WTC11 (cell line): ENCODE measurements around the gene FCHSD2. TPM values are rescaled to one million over a fixed set of nuclear protein-coding genes. Genes with fewer than 3 reads are reported as not detected.

ENCODE experiments used
- ATAC-seq: fragments of 200-7000 bp; cut with Tn5 transposase; 2 replicates; pipeline ENCODE4 v1.10.0; 2021; ENCODE audit warnings: mild to moderate bottlenecking, moderate library complexity
- CTCF ChIA-PET: fragments of 300-600 bp; sonication (Branson Sonifier 250); formaldehyde crosslinking; loops from one replicate; lab custom pipeline; 2021; ENCODE audit warnings: antibody characterized with exemption; lab: Charles Lee
- POLR2A ChIA-PET: fragments of 350-600 bp; sonication (Branson Sonifier 250); formaldehyde crosslinking; loops from one replicate; lab custom pipeline; 2021; ENCODE audit warnings: antibody characterized with exemption; lab: Charles Lee
- DNase-seq: peaks from one replicate; pipeline ENCODE4 v3.0.0; 2021; ENCODE audit warnings: low spot score
- H3K27ac Mint-ChIP-seq: 2 replicates; pipeline ENCODE4 v1.8.0; 2021; ENCODE audit warnings: mixed read lengths
- H3K27me3 Mint-ChIP-seq: 2 replicates; pipeline ENCODE4 v1.8.0; 2021; ENCODE audit warnings: low read depth, mild to moderate bottlenecking, moderate library complexity, mixed read lengths
- H3K36me3 Mint-ChIP-seq: 2 replicates; pipeline ENCODE4 v1.8.0; 2021; ENCODE audit warnings: mixed read lengths
- H3K4me1 Mint-ChIP-seq: 2 replicates; pipeline ENCODE4 v1.8.0; 2022; ENCODE audit warnings: mixed read lengths
- H3K4me3 Mint-ChIP-seq: 2 replicates; pipeline ENCODE4 v1.8.0; 2021; ENCODE audit warnings: mild to moderate bottlenecking, moderate library complexity, mixed read lengths
- H3K9me3 Mint-ChIP-seq: 2 replicates; pipeline ENCODE4 v1.8.0; 2021; ENCODE audit warnings: mixed read lengths
- CREB1 ChIP-seq: sonication (generic); formaldehyde crosslinking; IDR thresholded peaks from 2 replicates; pipeline ENCODE4 v1.8.0; 2023; ENCODE audit warnings: mild to moderate bottlenecking, missing genetic modification reagents
- CREM ChIP-seq: sonication (generic); formaldehyde crosslinking; IDR thresholded peaks from 2 replicates; pipeline ENCODE4 v1.8.1; 2022; ENCODE audit warnings: mild to moderate bottlenecking, missing genetic modification reagents, moderate library complexity
- FOXJ3 ChIP-seq: sonication (generic); formaldehyde crosslinking; IDR thresholded peaks from 2 replicates; pipeline ENCODE4 v1.9.0; 2021; ENCODE audit warnings: missing genetic modification reagents, mild to moderate bottlenecking, borderline replicate concordance
- GABPB1 ChIP-seq: sonication (generic); formaldehyde crosslinking; IDR thresholded peaks from 2 replicates; pipeline ENCODE4 v1.8.1; 2023; ENCODE audit warnings: mild to moderate bottlenecking, missing genetic modification reagents
- GRHL2 ChIP-seq: fragments of 250-450 bp; sonication (Bioruptor Pico); IDR thresholded peaks from 2 replicates; pipeline ENCODE4 v1.8.0; 2022; ENCODE audit warnings: mild to moderate bottlenecking, moderate library complexity; ENCODE audit not compliant: insufficient replicate concordance, severe bottlenecking
- IRF2 ChIP-seq: sonication (generic); formaldehyde crosslinking; IDR thresholded peaks from 2 replicates; pipeline ENCODE4 v1.8.0; 2022; ENCODE audit warnings: low read depth, missing genetic modification reagents, borderline replicate concordance
- NFYB ChIP-seq: sonication (generic); formaldehyde crosslinking; conservative IDR thresholded peaks from 2 replicates; pipeline ENCODE4 v1.8.0; 2022; ENCODE audit warnings: low read depth, missing genetic modification reagents
- NR3C1 ChIP-seq: sonication (generic); formaldehyde crosslinking; conservative IDR thresholded peaks from 2 replicates; pipeline ENCODE4 v1.8.1; 2023; ENCODE audit warnings: low read depth, mild to moderate bottlenecking, missing genetic modification reagents
- RELA ChIP-seq: sonication (generic); formaldehyde crosslinking; IDR thresholded peaks from 2 replicates; pipeline ENCODE4 v1.8.1; 2022; ENCODE audit warnings: missing genetic modification reagents, mild to moderate bottlenecking, borderline replicate concordance
- SMAD3 ChIP-seq: sonication (generic); formaldehyde crosslinking; IDR thresholded peaks from 2 replicates; pipeline ENCODE4 v1.8.0; 2022; ENCODE audit warnings: missing genetic modification reagents, mild to moderate bottlenecking, borderline replicate concordance
- ZNF219 ChIP-seq: sonication (generic); formaldehyde crosslinking; IDR thresholded peaks from 2 replicates; pipeline ENCODE4 v1.8.0; 2023; ENCODE audit warnings: missing genetic modification reagents, mild to moderate bottlenecking, borderline replicate concordance
- ZNF423 ChIP-seq: fragments of 250-450 bp; sonication (Bioruptor Pico); IDR thresholded peaks from 2 replicates; pipeline ENCODE4 v2.1.2; 2022; ENCODE audit warnings: mild to moderate bottlenecking, moderate library complexity
- ZNF671 ChIP-seq: fragments of 250-450 bp; sonication (Bioruptor Pico); IDR thresholded peaks from 2 replicates; pipeline ENCODE4 v1.8.0; 2021; ENCODE audit warnings: mild to moderate bottlenecking
- total RNA-seq: library from RNA; stranded (reverse); gene quantifications from 3 replicates; pipeline ENCODE4 v1.2.3, GENCODE V29; 2021
- TF ChIP-seq, protein P1 (sequence below): sonication (generic); formaldehyde crosslinking; IDR thresholded peaks from 2 replicates; pipeline ENCODE4 v1.8.1; 2023; ENCODE audit warnings: mild to moderate bottlenecking, missing genetic modification reagents, borderline replicate concordance
- TF ChIP-seq, protein P2 (sequence below): sonication (generic); formaldehyde crosslinking; IDR thresholded peaks from 2 replicates; pipeline ENCODE4 v1.8.1; 2022; ENCODE audit warnings: missing genetic modification reagents, borderline replicate concordance
- TF ChIP-seq, protein P3 (sequence below): sonication (generic); formaldehyde crosslinking; IDR thresholded peaks from 2 replicates; pipeline ENCODE4 v1.8.1; 2022; ENCODE audit warnings: mild to moderate bottlenecking, missing genetic modification reagents, moderate library complexity, borderline replicate concordance
- TF ChIP-seq, protein P4 (sequence below): sonication (generic); formaldehyde crosslinking; IDR thresholded peaks from 2 replicates; pipeline ENCODE4 v1.8.1; 2023; ENCODE audit warnings: mild to moderate bottlenecking, moderate library complexity, missing genetic modification reagents
- TF ChIP-seq, protein P5 (sequence below): sonication (generic); formaldehyde crosslinking; IDR thresholded peaks from 2 replicates; pipeline ENCODE4 v1.8.1; 2022; ENCODE audit warnings: low read depth, missing genetic modification reagents, borderline replicate concordance
- TF ChIP-seq, protein P6 (sequence below): fragments of 200-600 bp; IDR thresholded peaks from 2 replicates; pipeline ENCODE4 v1.8.0; 2022; ENCODE audit warnings: antibody characterized with exemption
- TF ChIP-seq, protein P7 (sequence below): sonication (generic); formaldehyde crosslinking; IDR thresholded peaks from 2 replicates; pipeline ENCODE4 v1.8.0; 2022; ENCODE audit warnings: mild to moderate bottlenecking, missing genetic modification reagents
- TF ChIP-seq, protein P8 (sequence below): sonication (generic); formaldehyde crosslinking; conservative IDR thresholded peaks from 2 replicates; pipeline ENCODE4 v1.8.1; 2023; ENCODE audit warnings: mild to moderate bottlenecking, low read depth, missing genetic modification reagents, moderate library complexity

Gene FCHSD2
- total RNA-seq, 1 experiment from 2014 or later = 10.1 TPM

DNA sequence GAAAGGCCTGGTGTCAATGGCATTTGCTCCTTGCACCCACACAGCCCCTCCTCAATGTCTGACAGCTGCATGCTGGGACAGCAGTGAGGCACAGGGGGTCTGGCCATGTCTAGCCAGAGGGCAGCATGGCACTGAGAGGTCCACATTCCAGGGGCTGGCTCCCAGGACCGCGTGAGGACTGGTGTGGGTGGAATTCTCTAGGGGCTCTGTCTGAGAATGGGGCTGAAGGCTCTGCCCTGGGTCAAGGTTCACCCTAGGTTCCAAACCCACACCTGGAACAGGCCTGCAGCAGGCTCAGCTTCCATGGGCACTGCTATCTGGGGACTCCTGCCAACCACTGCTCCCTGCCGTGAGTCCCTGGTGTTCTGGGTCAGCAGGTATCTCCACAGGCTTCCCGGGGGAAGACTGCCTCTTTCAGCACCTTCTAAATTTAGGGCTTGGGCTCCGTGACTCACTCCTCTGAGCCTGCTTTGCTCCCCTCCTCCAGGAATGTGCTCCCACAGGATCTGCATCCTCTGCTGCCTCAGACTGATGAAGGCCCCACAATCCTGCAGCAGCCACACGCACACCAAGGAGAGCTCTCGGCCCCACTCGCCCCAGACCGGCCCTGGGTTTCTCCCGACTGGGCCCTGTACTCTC is 352.5 kb downstream of the FCHSD2 start (continued):
- TF ChIP-seq, protein P1, sequence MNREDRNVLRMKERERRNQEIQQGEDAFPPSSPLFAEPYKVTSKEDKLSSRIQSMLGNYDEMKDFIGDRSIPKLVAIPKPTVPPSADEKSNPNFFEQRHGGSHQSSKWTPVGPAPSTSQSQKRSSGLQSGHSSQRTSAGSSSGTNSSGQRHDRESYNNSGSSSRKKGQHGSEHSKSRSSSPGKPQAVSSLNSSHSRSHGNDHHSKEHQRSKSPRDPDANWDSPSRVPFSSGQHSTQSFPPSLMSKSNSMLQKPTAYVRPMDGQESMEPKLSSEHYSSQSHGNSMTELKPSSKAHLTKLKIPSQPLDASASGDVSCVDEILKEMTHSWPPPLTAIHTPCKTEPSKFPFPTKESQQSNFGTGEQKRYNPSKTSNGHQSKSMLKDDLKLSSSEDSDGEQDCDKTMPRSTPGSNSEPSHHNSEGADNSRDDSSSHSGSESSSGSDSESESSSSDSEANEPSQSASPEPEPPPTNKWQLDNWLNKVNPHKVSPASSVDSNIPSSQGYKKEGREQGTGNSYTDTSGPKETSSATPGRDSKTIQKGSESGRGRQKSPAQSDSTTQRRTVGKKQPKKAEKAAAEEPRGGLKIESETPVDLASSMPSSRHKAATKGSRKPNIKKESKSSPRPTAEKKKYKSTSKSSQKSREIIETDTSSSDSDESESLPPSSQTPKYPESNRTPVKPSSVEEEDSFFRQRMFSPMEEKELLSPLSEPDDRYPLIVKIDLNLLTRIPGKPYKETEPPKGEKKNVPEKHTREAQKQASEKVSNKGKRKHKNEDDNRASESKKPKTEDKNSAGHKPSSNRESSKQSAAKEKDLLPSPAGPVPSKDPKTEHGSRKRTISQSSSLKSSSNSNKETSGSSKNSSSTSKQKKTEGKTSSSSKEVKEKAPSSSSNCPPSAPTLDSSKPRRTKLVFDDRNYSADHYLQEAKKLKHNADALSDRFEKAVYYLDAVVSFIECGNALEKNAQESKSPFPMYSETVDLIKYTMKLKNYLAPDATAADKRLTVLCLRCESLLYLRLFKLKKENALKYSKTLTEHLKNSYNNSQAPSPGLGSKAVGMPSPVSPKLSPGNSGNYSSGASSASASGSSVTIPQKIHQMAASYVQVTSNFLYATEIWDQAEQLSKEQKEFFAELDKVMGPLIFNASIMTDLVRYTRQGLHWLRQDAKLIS (CRISPR knock-in tag) = no peak
- TF ChIP-seq NR3C1 (CRISPR knock-in tag) = no peak
- TF ChIP-seq ZNF671 = no peak
- TF ChIP-seq RELA (CRISPR knock-in tag) = no peak
- TF ChIP-seq, protein P2, sequence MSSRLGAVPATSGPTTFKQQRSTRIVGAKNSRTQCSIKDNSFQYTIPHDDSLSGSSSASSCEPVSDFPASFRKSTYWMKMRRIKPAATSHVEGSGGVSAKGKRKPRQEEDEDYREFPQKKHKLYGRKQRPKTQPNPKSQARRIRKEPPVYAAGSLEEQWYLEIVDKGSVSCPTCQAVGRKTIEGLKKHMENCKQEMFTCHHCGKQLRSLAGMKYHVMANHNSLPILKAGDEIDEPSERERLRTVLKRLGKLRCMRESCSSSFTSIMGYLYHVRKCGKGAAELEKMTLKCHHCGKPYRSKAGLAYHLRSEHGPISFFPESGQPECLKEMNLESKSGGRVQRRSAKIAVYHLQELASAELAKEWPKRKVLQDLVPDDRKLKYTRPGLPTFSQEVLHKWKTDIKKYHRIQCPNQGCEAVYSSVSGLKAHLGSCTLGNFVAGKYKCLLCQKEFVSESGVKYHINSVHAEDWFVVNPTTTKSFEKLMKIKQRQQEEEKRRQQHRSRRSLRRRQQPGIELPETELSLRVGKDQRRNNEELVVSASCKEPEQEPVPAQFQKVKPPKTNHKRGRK = no peak
- no peak for TF ChIP-seq NFYB (CRISPR knock-in tag)
- no peak for TF ChIP-seq ZNF219 (CRISPR knock-in tag)
- no peak for TF ChIP-seq SMAD3 (CRISPR knock-in tag)
- no peak for TF ChIP-seq CREB1
- TF ChIP-seq, protein P3, sequence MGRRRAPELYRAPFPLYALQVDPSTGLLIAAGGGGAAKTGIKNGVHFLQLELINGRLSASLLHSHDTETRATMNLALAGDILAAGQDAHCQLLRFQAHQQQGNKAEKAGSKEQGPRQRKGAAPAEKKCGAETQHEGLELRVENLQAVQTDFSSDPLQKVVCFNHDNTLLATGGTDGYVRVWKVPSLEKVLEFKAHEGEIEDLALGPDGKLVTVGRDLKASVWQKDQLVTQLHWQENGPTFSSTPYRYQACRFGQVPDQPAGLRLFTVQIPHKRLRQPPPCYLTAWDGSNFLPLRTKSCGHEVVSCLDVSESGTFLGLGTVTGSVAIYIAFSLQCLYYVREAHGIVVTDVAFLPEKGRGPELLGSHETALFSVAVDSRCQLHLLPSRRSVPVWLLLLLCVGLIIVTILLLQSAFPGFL (CRISPR knock-in tag) = no peak
- no peak for TF ChIP-seq CREM (CRISPR knock-in tag)

DNA sequence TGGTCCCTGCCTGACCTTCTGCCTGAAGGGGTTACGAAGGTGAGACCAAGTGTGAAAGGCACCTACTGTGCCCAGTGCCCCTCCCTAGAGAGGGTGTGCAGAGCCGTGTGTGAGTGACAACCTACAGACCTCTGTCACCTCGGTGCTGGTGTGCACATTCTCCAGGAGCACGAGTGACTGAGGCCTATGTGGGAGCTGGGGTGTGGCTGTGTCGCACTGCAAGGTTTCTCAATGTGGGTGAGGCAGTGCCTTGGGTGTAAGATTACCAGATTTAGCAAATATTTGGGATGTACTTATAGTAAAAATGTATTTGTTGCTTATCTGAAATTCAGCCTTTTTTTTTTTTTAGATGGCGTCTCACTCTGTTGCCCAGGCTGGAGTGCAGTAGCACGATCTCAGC is 353.9 kb downstream of the FCHSD2 start:
- no peak for ATAC-seq
- CTCF ChIA-PET = interaction anchor here (1.5 to 2.1 kb wide), 4 partner anchors 10 to 104 kb away, joined by 10 to 16 read pairs (median 12); no protein-coding TSS in a partner anchor
- peaks cover 25% of the 10 kb centered on the region for H3K4me1 Mint-ChIP-seq
- H3K27me3 Mint-ChIP-seq = no peaks in the 10 kb centered on the region
- TF ChIP-seq, protein P4, sequence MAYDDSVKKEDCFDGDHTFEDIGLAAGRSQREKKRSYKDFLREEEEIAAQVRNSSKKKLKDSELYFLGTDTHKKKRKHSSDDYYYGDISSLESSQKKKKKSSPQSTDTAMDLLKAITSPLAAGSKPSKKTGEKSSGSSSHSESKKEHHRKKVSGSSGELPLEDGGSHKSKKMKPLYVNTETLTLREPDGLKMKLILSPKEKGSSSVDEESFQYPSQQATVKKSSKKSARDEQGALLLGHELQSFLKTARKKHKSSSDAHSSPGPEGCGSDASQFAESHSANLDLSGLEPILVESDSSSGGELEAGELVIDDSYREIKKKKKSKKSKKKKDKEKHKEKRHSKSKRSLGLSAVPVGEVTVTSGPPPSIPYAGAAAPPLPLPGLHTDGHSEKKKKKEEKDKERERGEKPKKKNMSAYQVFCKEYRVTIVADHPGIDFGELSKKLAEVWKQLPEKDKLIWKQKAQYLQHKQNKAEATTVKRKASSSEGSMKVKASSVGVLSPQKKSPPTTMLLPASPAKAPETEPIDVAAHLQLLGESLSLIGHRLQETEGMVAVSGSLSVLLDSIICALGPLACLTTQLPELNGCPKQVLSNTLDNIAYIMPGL = no peak
- no peak for TF ChIP-seq GRHL2 (CRISPR knock-in tag)
- TF ChIP-seq, protein P5, sequence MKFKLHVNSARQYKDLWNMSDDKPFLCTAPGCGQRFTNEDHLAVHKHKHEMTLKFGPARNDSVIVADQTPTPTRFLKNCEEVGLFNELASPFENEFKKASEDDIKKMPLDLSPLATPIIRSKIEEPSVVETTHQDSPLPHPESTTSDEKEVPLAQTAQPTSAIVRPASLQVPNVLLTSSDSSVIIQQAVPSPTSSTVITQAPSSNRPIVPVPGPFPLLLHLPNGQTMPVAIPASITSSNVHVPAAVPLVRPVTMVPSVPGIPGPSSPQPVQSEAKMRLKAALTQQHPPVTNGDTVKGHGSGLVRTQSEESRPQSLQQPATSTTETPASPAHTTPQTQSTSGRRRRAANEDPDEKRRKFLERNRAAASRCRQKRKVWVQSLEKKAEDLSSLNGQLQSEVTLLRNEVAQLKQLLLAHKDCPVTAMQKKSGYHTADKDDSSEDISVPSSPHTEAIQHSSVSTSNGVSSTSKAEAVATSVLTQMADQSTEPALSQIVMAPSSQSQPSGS (CRISPR knock-in tag) = no peak
- no peak for TF ChIP-seq IRF2 (CRISPR knock-in tag)
- TF ChIP-seq, protein P6, sequence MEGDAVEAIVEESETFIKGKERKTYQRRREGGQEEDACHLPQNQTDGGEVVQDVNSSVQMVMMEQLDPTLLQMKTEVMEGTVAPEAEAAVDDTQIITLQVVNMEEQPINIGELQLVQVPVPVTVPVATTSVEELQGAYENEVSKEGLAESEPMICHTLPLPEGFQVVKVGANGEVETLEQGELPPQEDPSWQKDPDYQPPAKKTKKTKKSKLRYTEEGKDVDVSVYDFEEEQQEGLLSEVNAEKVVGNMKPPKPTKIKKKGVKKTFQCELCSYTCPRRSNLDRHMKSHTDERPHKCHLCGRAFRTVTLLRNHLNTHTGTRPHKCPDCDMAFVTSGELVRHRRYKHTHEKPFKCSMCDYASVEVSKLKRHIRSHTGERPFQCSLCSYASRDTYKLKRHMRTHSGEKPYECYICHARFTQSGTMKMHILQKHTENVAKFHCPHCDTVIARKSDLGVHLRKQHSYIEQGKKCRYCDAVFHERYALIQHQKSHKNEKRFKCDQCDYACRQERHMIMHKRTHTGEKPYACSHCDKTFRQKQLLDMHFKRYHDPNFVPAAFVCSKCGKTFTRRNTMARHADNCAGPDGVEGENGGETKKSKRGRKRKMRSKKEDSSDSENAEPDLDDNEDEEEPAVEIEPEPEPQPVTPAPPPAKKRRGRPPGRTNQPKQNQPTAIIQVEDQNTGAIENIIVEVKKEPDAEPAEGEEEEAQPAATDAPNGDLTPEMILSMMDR = no peak
- no peak for TF ChIP-seq ZNF423 (CRISPR knock-in tag)
- TF ChIP-seq FOXJ3 (CRISPR knock-in tag) = no peak
- TF ChIP-seq, protein P7, sequence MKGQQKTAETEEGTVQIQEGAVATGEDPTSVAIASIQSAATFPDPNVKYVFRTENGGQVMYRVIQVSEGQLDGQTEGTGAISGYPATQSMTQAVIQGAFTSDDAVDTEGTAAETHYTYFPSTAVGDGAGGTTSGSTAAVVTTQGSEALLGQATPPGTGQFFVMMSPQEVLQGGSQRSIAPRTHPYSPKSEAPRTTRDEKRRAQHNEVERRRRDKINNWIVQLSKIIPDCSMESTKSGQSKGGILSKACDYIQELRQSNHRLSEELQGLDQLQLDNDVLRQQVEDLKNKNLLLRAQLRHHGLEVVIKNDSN (CRISPR knock-in tag) = no peak
- TF ChIP-seq, protein P8, sequence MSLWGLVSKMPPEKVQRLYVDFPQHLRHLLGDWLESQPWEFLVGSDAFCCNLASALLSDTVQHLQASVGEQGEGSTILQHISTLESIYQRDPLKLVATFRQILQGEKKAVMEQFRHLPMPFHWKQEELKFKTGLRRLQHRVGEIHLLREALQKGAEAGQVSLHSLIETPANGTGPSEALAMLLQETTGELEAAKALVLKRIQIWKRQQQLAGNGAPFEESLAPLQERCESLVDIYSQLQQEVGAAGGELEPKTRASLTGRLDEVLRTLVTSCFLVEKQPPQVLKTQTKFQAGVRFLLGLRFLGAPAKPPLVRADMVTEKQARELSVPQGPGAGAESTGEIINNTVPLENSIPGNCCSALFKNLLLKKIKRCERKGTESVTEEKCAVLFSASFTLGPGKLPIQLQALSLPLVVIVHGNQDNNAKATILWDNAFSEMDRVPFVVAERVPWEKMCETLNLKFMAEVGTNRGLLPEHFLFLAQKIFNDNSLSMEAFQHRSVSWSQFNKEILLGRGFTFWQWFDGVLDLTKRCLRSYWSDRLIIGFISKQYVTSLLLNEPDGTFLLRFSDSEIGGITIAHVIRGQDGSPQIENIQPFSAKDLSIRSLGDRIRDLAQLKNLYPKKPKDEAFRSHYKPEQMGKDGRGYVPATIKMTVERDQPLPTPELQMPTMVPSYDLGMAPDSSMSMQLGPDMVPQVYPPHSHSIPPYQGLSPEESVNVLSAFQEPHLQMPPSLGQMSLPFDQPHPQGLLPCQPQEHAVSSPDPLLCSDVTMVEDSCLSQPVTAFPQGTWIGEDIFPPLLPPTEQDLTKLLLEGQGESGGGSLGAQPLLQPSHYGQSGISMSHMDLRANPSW = no peak
- TF ChIP-seq GABPB1 = no peak
- TF ChIP-seq, all 79 proteins: peak for 0
- Mint-ChIP-seq H3K4me3 (peak overlapping the region; percentile 40; the same call in 1 of the 2 replicates), H3K9me3 (no peaks in the 10 kb centered on the region), H3K36me3 (no peaks in the 10 kb centered on the region), H3K27ac (no peak overlapping the region)
- DNase-seq = no peak
- POLR2A ChIA-PET = no interaction called here
